CD4-positive, CD25-positive, alpha-beta regulatory T cell (primary cell): ENCODE measurements around the gene CYLD. TPM values are rescaled to one million over a fixed set of nuclear protein-coding genes. Genes with fewer than 3 reads are reported as not detected.

ENCODE experiments used
- ATAC-seq, 2 donors: fragments of 150-1000 bp; cut with Tn5 transposase; one replicate each; pipeline ENCODE4 v1.10.0; 2021; ENCODE audit warnings: low read depth in 2 of 2, moderate number of reproducible peaks in 2 of 2, moderate library complexity in 1 of 2
- DNase-seq, 3 donors: peaks; one replicate each; pipeline versions ENCODE4 v3.0.0 to v3.0.0-alpha.2; 2012 to 2022; ENCODE audit warnings: mixed read lengths in 1 of 3
- H3K27ac ChIP-seq: one replicate; pipeline ENCODE4 v1.7.0; 2013; ENCODE audit warnings: mild to moderate bottlenecking, low read length; ENCODE audit not compliant: insufficient read depth, poor library complexity, severe bottlenecking
- H3K27me3 ChIP-seq: one replicate; pipeline ENCODE4 v1.7.0; 2013; ENCODE audit warnings: low read length; ENCODE audit not compliant: control insufficient read depth, insufficient read depth
- H3K36me3 ChIP-seq: one replicate; pipeline ENCODE4 v1.7.0; 2013; ENCODE audit warnings: mild to moderate bottlenecking, low read length, moderate library complexity; ENCODE audit not compliant: control insufficient read depth, insufficient read depth
- H3K4me1 ChIP-seq: 2 replicates; pipeline ENCODE4 v1.7.0; 2013; ENCODE audit warnings: mild to moderate bottlenecking, low read length; ENCODE audit not compliant: insufficient read depth, control insufficient read depth, poor library complexity, severe bottlenecking
- H3K4me3 ChIP-seq: one replicate; pipeline ENCODE4 v1.7.0; 2013; ENCODE audit warnings: low read depth, mild to moderate bottlenecking, low read length, moderate library complexity
- H3K9me3 ChIP-seq, 2 experiments: 1 replicate in 1 of 2; 2 replicates in 1 of 2; pipeline ENCODE4 v1.7.0; 2013; ENCODE audit warnings: low read length in 2 of 2, mild to moderate bottlenecking in 1 of 2, moderate library complexity in 1 of 2; ENCODE audit not compliant: control insufficient read depth in 2 of 2
- H3K27ac Mint-ChIP-seq, 3 donors: one replicate each; pipeline ENCODE4 v1.8.0; 2020 to 2022; ENCODE audit warnings: mild to moderate bottlenecking in 3 of 3, mixed read lengths in 3 of 3, moderate library complexity in 2 of 3
- H3K27me3 Mint-ChIP-seq: one replicate; pipeline ENCODE4 v1.8.0; 2022; ENCODE audit warnings: mild to moderate bottlenecking, mixed read lengths
- H3K36me3 Mint-ChIP-seq: one replicate; pipeline ENCODE4 v1.8.0; 2020; ENCODE audit warnings: mixed read lengths
- H3K4me1 Mint-ChIP-seq, 4 donors: one replicate each; pipeline ENCODE4 v1.8.0; 2020 to 2022; ENCODE audit warnings: mixed read lengths in 4 of 4, mild to moderate bottlenecking in 1 of 4
- H3K4me3 Mint-ChIP-seq, 4 donors: one replicate each; pipeline ENCODE4 v1.8.0; 2020 to 2022; ENCODE audit warnings: mild to moderate bottlenecking in 4 of 4, mixed read lengths in 4 of 4, moderate library complexity in 3 of 4
- H3K9me3 Mint-ChIP-seq, 7 donors: one replicate each; pipeline ENCODE4 v1.8.0; 2020 to 2022; ENCODE audit warnings: mixed read lengths in 7 of 7, mild to moderate bottlenecking in 3 of 7, moderate library complexity in 2 of 7
- polyA plus RNA-seq, 4 donors: library from polyadenylated mRNA; unstranded; fragments of 300-500 nt; fragmentation: Illumina TruSeq; gene quantifications; one replicate each; pipeline ENCODE4 v1.2.3, GENCODE V29; 2021
- total RNA-seq: library from RNA; stranded (reverse); gene quantifications from one replicate; pipeline ENCODE4 v1.2.3, GENCODE V29; 2022

The CYLD gene
- total and polyA plus RNA-seq, 5 donors from 2014 or later = 161 to 425 (median 174) TPM

DNA sequence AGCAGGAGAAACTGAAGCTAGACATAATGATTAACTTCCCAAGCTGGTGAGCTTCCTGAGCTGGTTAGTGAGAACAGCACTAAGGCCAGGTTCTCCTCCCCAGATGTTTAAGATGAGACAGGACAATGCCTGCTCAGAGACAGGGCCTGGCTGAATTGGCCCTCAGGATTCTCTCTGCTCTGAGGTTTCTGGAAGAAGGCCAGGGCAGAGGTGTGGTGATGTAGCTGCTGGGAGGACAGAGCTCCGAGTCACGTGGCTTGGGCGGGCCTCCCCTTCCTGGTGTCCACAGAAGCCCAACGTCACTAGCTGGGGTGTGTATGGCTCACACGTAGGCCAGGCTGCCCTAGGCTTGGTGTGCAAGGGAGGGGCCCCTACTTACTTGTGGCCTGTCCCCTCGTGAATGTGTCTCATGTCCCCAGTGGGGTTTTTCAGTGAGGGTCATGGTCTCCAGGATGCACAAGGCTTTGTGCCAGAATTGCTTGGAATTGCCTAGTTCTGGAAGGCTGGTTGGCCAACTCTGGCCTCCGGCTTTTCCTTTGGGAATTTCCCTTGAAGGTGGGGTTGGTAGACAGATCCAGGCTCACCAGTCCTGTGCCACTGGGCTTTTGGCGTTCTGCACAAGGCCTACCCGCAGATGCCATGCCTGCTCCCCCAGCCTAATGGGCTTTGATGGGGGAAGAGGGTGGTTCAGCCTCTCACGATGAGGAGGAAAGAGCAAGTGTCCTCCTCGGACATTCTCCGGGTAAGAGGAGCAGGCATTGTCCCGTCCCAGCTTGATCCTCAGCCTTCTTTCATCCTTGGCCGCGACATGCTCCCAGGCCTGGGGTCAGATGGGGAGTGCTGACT is 45.1 kb upstream of the CYLD start:
- Histone ChIP-seq H3K9me3 (no peaks in the 10 kb centered on the region), H3K27me3 (no peaks in the 10 kb centered on the region), H3K4me1 (peaks cover 69% of the 10 kb centered on the region), H3K27ac (peak overlapping the region; percentile 86), H3K4me3 (peak overlapping the region; percentile 55), H3K36me3 (no peaks in the 10 kb centered on the region)
- DNase-seq (peak; percentile 48 to 64 (median 50)), ATAC-seq (peak; percentile 42 to 48)
- H3K36me3 Mint-ChIP-seq = no peaks in the 10 kb centered on the region
- peaks cover 0 to 4% (median 0%) of the 10 kb centered on the region in 7 donors for H3K9me3 Mint-ChIP-seq
- peaks cover 6 to 74% (median 62%) of the 10 kb centered on the region in 4 donors for H3K4me1 Mint-ChIP-seq
- peak overlapping the region; percentile 83 to 98 (median 97) for H3K27ac Mint-ChIP-seq
- peak overlapping the region; percentile 13 to 85 (median 70) for H3K4me3 Mint-ChIP-seq
- no peaks in the 10 kb centered on the region for H3K27me3 Mint-ChIP-seq

DNA sequence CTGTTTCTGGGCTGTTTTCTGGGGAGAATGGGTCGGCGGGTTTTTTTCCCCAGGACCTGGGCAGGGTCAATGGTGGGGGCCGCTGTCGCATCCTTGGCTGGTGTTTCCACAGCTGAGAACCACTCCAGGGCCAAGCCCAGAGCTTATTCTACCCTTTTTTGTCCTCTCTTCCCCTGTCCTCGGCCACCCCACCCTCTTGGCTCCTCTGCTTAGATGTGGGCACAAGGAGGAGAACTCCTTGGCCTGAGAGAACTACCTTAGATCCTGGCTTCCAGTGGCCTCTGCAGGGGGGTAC is 44.5 kb upstream of the CYLD start:
- Mint-ChIP-seq H3K27ac (peak overlapping the region; percentile 97 to 98 (median 97)), H3K4me3 (peak overlapping the region; percentile 81 to 91 (median 88)), H3K9me3 (peaks cover 0 to 4% (median 0%) of the 10 kb centered on the region in 7 donors), H3K36me3 (no peaks in the 10 kb centered on the region), H3K4me1 (peaks cover 6 to 74% (median 61%) of the 10 kb centered on the region in 4 donors), H3K27me3 (no peaks in the 10 kb centered on the region)
- Histone ChIP-seq H3K27ac (peak overlapping the region; percentile 86), H3K4me3 (peak overlapping the region; percentile 83), H3K27me3 (no peaks in the 10 kb centered on the region), H3K4me1 (peaks cover 69% of the 10 kb centered on the region), H3K9me3 (no peaks in the 10 kb centered on the region), H3K36me3 (no peaks in the 10 kb centered on the region)
- ATAC-seq = no peak
- DNase-seq = no peak

DNA sequence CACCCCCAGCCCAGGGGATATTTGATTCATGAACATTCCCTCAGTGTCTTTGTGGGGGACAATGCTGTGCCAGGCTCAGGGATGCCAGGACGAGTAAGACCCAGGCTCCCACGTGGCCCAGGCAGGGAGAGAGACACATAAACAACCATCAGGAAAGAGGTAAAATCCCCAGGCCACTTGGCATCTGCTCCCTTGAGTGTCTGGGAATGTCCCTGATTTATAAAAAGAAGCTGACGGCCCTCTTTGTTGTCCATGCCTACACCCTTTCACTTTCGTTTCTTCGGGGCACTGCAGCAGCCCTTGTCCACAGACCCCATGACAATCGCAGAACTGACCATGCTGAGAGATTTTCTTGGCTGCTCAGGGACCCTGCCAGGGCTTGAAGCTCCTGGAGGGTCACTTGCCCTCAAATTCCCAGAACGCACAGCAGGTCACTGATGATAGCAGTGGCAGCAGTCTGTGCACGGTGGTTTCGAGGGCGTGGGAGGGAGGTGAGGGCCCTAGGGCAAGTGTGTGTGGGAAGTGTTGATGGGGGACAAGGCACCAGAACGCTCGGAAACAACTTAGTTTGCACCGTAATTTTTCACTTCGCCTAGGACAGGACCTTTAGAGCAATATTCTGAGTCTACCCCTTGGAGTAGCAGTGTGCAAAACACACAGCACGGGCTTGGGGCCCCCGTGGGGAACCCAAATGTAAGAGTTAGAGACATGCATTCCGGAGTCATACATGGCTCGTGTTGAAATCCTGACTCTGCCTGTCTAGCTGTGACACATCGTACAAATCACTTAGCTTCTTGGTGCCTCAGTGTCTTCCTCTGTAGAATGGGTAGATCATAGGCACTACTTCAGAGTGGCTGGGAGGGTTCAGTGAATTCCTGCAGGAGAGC is 43.8 kb upstream of the CYLD start:
- peak; percentile 42 to 43 for ATAC-seq
- peaks cover 11 to 76% (median 65%) of the 10 kb centered on the region in 4 donors for H3K4me1 Mint-ChIP-seq

DNA sequence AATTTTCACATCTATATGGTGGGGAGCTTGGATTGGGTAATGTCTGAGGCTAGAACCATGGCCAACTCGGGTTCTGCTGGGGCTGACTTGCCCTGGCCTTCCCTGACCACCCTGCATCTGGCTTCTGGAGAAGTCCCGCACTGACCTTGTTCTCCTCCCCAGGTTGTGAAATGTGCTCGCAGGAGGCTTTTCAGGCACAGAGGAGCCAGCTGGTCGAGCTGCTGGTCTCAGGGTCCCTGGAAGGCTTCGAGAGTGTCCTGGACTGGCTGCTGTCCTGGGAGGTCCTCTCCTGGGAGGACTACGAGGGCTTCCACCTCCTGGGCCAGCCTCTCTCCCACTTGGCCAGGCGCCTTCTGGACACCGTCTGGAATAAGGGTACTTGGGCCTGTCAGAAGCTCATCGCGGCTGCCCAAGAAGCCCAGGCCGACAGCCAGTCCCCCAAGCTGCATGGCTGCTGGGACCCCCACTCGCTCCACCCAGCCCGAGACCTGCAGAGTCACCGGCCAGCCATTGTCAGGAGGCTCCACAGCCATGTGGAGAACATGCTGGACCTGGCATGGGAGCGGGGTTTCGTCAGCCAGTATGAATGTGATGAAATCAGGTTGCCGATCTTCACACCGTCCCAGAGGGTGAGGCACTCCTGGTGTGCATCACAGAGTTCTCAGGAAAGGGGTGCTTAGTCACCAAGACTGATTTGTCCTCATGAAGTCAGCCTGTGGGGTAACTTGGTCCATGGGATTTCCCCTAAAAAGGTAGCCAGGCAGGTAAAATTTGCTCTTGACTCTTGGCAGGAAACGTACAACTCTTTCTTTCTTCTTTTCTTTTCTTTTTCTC is 42.3 kb upstream of the CYLD start:
- peaks cover 6 to 10% of the 10 kb centered on the region in 2 experiments for H3K9me3 ChIP-seq
- H3K4me1 ChIP-seq = peaks cover 58% of the 10 kb centered on the region
- H3K9me3 Mint-ChIP-seq = peaks cover 0 to 10% (median 4%) of the 10 kb centered on the region in 7 donors
- H3K36me3 Mint-ChIP-seq = peaks cover 6% of the 10 kb centered on the region
- no peaks in the 10 kb centered on the region for H3K27me3 ChIP-seq
- H3K4me3 ChIP-seq = no peak overlapping the region
- no peaks in the 10 kb centered on the region for H3K36me3 ChIP-seq
- no peaks in the 10 kb centered on the region for H3K27me3 Mint-ChIP-seq
- peaks cover 11 to 76% (median 59%) of the 10 kb centered on the region in 4 donors for H3K4me1 Mint-ChIP-seq
- peak overlapping the region; percentile 86 for H3K27ac ChIP-seq
- H3K27ac Mint-ChIP-seq = peak overlapping the region; percentile 65 to 97 (median 95)
- DNase-seq = no peak
- H3K4me3 Mint-ChIP-seq = peak overlapping the region; percentile 50 to 65 (median 58)
- ATAC-seq = peak; percentile 27 to 45

More for the DNA sequence above, 43.8 kb upstream of the CYLD start:
- H3K27me3 ChIP-seq = no peaks in the 10 kb centered on the region
- Mint-ChIP-seq H3K27ac (peak overlapping the region; percentile 97 to 98 (median 97)), H3K36me3 (no peaks in the 10 kb centered on the region), H3K4me3 (peak overlapping the region; percentile 81 to 91 (median 88)), H3K9me3 (peaks cover 0 to 4% (median 0%) of the 10 kb centered on the region in 7 donors), H3K27me3 (no peaks in the 10 kb centered on the region)
- peak overlapping the region; percentile 86 for H3K27ac ChIP-seq
- peak in 2 of 3 donors; percentile 46 to 63 for DNase-seq
- H3K9me3 ChIP-seq = no peaks in the 10 kb centered on the region
- H3K4me1 ChIP-seq = peaks cover 72% of the 10 kb centered on the region
- peak overlapping the region; percentile 83 for H3K4me3 ChIP-seq
- H3K36me3 ChIP-seq = no peaks in the 10 kb centered on the region

DNA sequence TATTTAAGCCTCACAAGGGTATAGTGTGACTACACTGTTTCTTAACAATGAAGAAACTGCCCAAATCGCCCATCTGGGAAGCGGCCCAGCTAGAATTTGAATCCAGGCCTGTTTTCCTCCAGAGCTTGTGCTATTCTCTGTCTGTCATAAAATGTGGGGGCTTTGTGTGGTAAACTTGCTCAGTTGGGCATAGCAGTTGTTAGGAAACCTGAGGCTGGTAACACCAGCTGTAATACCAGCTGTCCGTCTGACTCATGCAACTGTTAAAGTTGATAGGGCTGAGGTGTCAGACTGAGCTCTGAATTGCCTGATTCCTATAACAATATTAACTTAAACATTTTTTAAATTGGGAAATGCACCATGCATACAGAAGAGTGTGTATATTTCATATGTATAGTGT is 39.2 kb upstream of the CYLD start:
- Histone ChIP-seq H3K4me1 (peaks cover 32% of the 10 kb centered on the region), H3K27ac (no peak overlapping the region), H3K27me3 (no peaks in the 10 kb centered on the region), H3K9me3 (peaks cover 10 to 17% of the 10 kb centered on the region in 2 experiments), H3K36me3 (no peaks in the 10 kb centered on the region), H3K4me3 (no peak overlapping the region)
- ATAC-seq (peak in 1 of 2 donors; percentile 29), DNase-seq (no peak)
- Mint-ChIP-seq H3K36me3 (peaks cover 18% of the 10 kb centered on the region), H3K27ac (peak overlapping the region; percentile 34 to 52 (median 40)), H3K27me3 (no peaks in the 10 kb centered on the region), H3K9me3 (peaks cover 1 to 23% (median 7%) of the 10 kb centered on the region in 7 donors), H3K4me1 (peaks cover 11 to 58% (median 41%) of the 10 kb centered on the region in 4 donors), H3K4me3 (peak overlapping the region in 2 of 4 donors; percentile 7 to 52)

DNA sequence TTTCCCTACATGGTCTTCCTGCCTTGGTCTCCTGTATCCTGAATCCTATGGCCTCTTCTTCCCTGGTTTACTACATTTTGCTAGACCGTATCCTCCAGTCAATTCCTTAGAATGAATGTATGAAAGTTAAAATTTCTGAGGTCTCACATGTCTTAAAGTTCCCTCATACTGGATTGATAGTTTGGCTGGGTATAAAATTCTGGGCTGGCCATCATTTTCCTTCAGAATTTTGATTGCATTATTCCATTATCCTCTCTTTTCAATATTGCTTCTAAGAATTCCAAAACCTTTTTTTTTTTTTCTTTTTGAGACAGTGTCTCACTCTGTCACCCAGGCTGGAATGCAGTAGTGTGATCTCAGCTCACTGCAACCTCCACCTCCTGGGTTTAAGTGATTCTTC is 37.6 kb upstream of the CYLD start:
- Histone ChIP-seq H3K36me3 (no peaks in the 10 kb centered on the region), H3K4me1 (peaks cover 27% of the 10 kb centered on the region), H3K4me3 (no peak overlapping the region), H3K27ac (no peak overlapping the region), H3K27me3 (no peaks in the 10 kb centered on the region), H3K9me3 (peaks cover 10 to 17% of the 10 kb centered on the region in 2 experiments)
- Mint-ChIP-seq H3K36me3 (peaks cover 18% of the 10 kb centered on the region), H3K4me3 (no peak overlapping the region), H3K27me3 (no peaks in the 10 kb centered on the region), H3K9me3 (peaks cover 1 to 23% (median 7%) of the 10 kb centered on the region in 7 donors), H3K4me1 (peaks cover 19 to 49% (median 41%) of the 10 kb centered on the region in 4 donors), H3K27ac (no peak overlapping the region)
- no peak for DNase-seq
- ATAC-seq = no peak
